OCI-LY7 (cell line): ENCODE data around the gene RGS4.

ENCODE experiments used
- CTCF ChIP-seq: fragments of 200-600 bp; sonication (generic); conservative IDR thresholded peaks from 2 replicates; pipeline ENCODE4 v1.5.1; 2014; ENCODE audit warnings: mild to moderate bottlenecking, antibody characterized with exemption, low read length, moderate library complexity, mixed read lengths
- EZH2phosphoT487 ChIP-seq: fragments of 200-600 bp; sonication (generic); IDR thresholded peaks from 2 replicates; pipeline ENCODE4 v1.6.1; 2018; ENCODE audit warnings: low read depth, borderline replicate concordance, mild to moderate bottlenecking, mixed run types, antibody characterized with exemption, low read length, moderate library complexity, mixed read lengths

- TF ChIP-seq CTCF (no peak), EZH2phosphoT487 (no peak)
These were observed 605 bp downstream of the RGS4 start for GRCh38 chr1:163069655-163070277.
